GM23338 (cell line): ENCODE measurements around the gene TBC1D14.

Source experiments
- EZH2 ChIP-seq: fragments of 200-600 bp; sonication (generic); IDR thresholded peaks from one replicate; pipeline ENCODE4 v1.8.0; 2017; ENCODE audit warnings: antibody characterized with exemption, mild to moderate bottlenecking, low read depth; ENCODE audit not compliant: unreplicated experiment
- POLR2AphosphoS5 ChIP-seq: IDR thresholded peaks from 2 replicates; pipeline ENCODE4 v1.6.1; 2016; ENCODE audit warnings: antibody characterized with exemption, low read depth
- ZNF114 ChIP-seq: fragments of 250-450 bp; sonication (Bioruptor Pico); IDR thresholded peaks from 2 replicates; pipeline ENCODE4 v1.5.0; 2020; ENCODE audit warnings: mild to moderate bottlenecking, moderate library complexity
- TF ChIP-seq, protein P1 (sequence below), 2 experiments: fragments of 200-600 bp in 1 of 2; sonication (generic) in 1 of 2; conservative IDR thresholded peaks; 2 replicates each; pipeline versions ENCODE4 v1.5.1 to v1.6.1; 2016 to 2017; ENCODE audit warnings: antibody characterized with exemption in 2 of 2, low read depth in 2 of 2, mild to moderate bottlenecking in 2 of 2, moderate library complexity in 1 of 2

GRCh38 chr4:7061815-7062214 lies 152.2 kb downstream of the TBC1D14 start:
- TF ChIP-seq, protein P1, sequence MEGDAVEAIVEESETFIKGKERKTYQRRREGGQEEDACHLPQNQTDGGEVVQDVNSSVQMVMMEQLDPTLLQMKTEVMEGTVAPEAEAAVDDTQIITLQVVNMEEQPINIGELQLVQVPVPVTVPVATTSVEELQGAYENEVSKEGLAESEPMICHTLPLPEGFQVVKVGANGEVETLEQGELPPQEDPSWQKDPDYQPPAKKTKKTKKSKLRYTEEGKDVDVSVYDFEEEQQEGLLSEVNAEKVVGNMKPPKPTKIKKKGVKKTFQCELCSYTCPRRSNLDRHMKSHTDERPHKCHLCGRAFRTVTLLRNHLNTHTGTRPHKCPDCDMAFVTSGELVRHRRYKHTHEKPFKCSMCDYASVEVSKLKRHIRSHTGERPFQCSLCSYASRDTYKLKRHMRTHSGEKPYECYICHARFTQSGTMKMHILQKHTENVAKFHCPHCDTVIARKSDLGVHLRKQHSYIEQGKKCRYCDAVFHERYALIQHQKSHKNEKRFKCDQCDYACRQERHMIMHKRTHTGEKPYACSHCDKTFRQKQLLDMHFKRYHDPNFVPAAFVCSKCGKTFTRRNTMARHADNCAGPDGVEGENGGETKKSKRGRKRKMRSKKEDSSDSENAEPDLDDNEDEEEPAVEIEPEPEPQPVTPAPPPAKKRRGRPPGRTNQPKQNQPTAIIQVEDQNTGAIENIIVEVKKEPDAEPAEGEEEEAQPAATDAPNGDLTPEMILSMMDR (conservative IDR thresholded peaks at IDR 0.05; ENCODE audit: low read depth in 2 of 2) = no peak
- TF ChIP-seq POLR2AphosphoS5 (no peak), EZH2 (no peak), ZNF114 (CRISPR knock-in tag) (no peak)
